HG02870 (cell line): Measurements from ENCODE around the gene SMYD3.

Experiments used
- ATAC-seq: cut with Tn5 transposase; IDR thresholded peaks from one replicate; pipeline ENCODE4 v1.9.1; 2021; ENCODE audit warnings: mild to moderate bottlenecking, moderate library complexity; ENCODE audit not compliant: unreplicated experiment

Gene SMYD3

GRCh38 chr1:246281195-246281594 lies 225.9 kb downstream of the SMYD3 start:
- no peak for ATAC-seq

GRCh38 chr1:246280551-246280950 lies 226.5 kb downstream of the SMYD3 start:
- no peak for ATAC-seq

- no peak for ATAC-seq
These were observed 227.7 kb downstream of the SMYD3 start for GRCh38 chr1:246279402-246279801.

GRCh38 chr1:246278371-246278770 lies 228.7 kb downstream of the SMYD3 start:
- no peak for ATAC-seq

GRCh38 chr1:246275036-246275435 lies 232.0 kb downstream of the SMYD3 start:
- ATAC-seq = no peak

GRCh38 chr1:246274186-246274585 lies 232.9 kb downstream of the SMYD3 start:
- no peak for ATAC-seq

GRCh38 chr1:246271516-246271915 lies 235.6 kb downstream of the SMYD3 start:
- no peak for ATAC-seq

- no peak for ATAC-seq
These were observed 236.8 kb downstream of the SMYD3 start for GRCh38 chr1:246270236-246270635.

- no peak for ATAC-seq
These were observed 237.6 kb downstream of the SMYD3 start for GRCh38 chr1:246269466-246269865.

- no peak for ATAC-seq
These were observed 239.2 kb downstream of the SMYD3 start for GRCh38 chr1:246267896-246268295.

GRCh38 chr1:246267426-246267825 lies 239.7 kb downstream of the SMYD3 start:
- no peak for ATAC-seq

GRCh38 chr1:246265481-246265880 lies 241.6 kb downstream of the SMYD3 start:
- ATAC-seq = no peak

GRCh38 chr1:246262281-246262680 lies 244.8 kb downstream of the SMYD3 start:
- no peak for ATAC-seq

- ATAC-seq = no peak
These were observed 245.4 kb downstream of the SMYD3 start for GRCh38 chr1:246261639-246262038.

GRCh38 chr1:246258250-246258649 lies 248.8 kb downstream of the SMYD3 start:
- no peak for ATAC-seq

GRCh38 chr1:246255773-246256172 lies 251.3 kb downstream of the SMYD3 start:
- no peak for ATAC-seq

GRCh38 chr1:246254854-246255253 lies 252.2 kb downstream of the SMYD3 start:
- ATAC-seq = no peak

- no peak for ATAC-seq
These were observed 260.6 kb downstream of the SMYD3 start for GRCh38 chr1:246246430-246246829.

- ATAC-seq = no peak
These were observed 261.5 kb downstream of the SMYD3 start for GRCh38 chr1:246245541-246245940.

GRCh38 chr1:246232126-246232525 lies 275.0 kb downstream of the SMYD3 start:
- ATAC-seq = no peak

- ATAC-seq = no peak
These were observed 281.0 kb downstream of the SMYD3 start for GRCh38 chr1:246226041-246226440.

- no peak for ATAC-seq
These were observed 285.4 kb downstream of the SMYD3 start for GRCh38 chr1:246221485-246222255.

- ATAC-seq = no peak
These were observed 286.5 kb downstream of the SMYD3 start for GRCh38 chr1:246220495-246221065.
